Fibroblast of the aortic adventitia (primary cell): ENCODE measurements around the gene MEGF11. TPM values are rescaled to one million over a fixed set of nuclear protein-coding genes. Genes with fewer than 3 reads are reported as not detected.

ENCODE experiments used
- DNase-seq: peaks from one replicate; pipeline ENCODE4 v3.0.0-alpha.2; 2010; ENCODE audit warnings: low read depth
- H3K4me3 ChIP-seq: 2 replicates; pipeline ENCODE4 v1.5.1; 2011; ENCODE audit warnings: low read depth, mild to moderate bottlenecking, control low read depth, low read length, moderate library complexity
- total RNA-seq: library from RNA; depleted of rRNA; stranded (reverse); fragments of >200 nt; gene quantifications from 2 replicates; pipeline ENCODE4 v1.2.3, GENCODE V29; 2012; ENCODE audit warnings: low replicate concordance
- TF ChIP-seq, protein P1 (sequence below): IDR thresholded peaks from 2 replicates; pipeline ENCODE4 v1.5.1; 2011; ENCODE audit warnings: mild to moderate bottlenecking, low read length, control low read depth, inconsistent platforms; ENCODE audit not compliant: insufficient read depth

The MEGF11 gene
- total RNA-seq, 1 donor = 0.36 TPM

DNA sequence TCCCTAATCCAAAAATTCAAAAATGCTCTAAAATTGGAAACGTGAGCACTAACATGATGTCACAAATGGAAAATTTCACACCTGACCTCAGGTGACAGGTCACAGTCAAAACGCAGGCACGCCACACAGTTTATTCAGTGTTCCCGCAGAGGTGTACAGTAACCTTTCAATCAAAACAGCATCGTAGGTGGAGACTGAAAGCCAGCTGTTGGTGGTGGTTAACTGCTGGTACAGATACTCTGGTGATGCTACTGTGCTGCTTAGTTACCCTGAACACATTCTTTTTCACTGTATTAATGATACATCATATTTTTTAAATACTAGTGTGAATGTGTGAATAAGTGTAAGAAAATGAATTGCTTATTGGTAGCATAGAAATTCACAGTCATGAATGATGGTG lies 360.5 kb downstream of the MEGF11 start:
- TF ChIP-seq, protein P1, sequence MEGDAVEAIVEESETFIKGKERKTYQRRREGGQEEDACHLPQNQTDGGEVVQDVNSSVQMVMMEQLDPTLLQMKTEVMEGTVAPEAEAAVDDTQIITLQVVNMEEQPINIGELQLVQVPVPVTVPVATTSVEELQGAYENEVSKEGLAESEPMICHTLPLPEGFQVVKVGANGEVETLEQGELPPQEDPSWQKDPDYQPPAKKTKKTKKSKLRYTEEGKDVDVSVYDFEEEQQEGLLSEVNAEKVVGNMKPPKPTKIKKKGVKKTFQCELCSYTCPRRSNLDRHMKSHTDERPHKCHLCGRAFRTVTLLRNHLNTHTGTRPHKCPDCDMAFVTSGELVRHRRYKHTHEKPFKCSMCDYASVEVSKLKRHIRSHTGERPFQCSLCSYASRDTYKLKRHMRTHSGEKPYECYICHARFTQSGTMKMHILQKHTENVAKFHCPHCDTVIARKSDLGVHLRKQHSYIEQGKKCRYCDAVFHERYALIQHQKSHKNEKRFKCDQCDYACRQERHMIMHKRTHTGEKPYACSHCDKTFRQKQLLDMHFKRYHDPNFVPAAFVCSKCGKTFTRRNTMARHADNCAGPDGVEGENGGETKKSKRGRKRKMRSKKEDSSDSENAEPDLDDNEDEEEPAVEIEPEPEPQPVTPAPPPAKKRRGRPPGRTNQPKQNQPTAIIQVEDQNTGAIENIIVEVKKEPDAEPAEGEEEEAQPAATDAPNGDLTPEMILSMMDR = no peak

DNA sequence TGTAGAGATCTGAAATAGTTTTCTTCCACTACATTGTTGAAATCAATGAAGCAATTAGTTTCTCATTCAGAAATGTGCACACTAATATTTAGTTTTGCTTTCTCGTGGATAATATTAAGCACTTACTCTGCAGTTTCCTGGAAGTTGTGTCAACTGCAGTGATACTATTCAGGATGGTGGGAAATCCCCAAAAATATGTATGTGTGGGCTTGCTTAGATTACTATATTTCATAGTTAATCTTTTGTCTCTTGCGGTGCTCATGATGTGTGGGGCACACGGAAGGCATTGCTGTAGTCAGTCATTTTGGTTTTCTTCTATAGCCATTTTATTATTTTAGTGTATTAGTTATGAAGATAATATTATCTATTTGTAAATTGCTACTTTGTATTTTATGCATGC lies 364.6 kb downstream of the MEGF11 start:
- no peak for DNase-seq
- H3K4me3 ChIP-seq = no peak overlapping the region
- TF ChIP-seq, protein P1 = no peak

More for the DNA sequence above, 360.5 kb downstream of the MEGF11 start:
- H3K4me3 ChIP-seq = no peak overlapping the region
- no peak for DNase-seq

DNA sequence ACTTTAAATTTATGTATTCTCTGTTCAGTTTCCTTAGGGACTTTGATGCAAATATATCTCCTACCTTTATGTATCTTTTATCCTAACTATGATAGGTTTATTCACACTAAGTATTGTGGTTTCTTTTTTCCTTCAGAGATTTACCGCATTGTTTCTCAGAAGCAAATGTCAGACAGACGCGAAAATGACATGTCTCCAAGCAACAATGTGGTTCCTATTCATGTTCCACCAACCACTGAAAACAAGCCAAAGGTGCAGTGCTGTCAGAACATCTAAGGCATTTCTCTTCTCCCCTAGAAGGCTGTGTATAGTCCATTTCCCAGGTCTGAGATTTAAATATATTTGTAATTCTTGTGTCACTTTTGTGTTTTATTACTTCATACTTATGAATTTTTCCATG lies 366.0 kb downstream of the MEGF11 start:
- DNase-seq = no peak
- TF ChIP-seq, protein P1 = no peak
- H3K4me3 ChIP-seq = no peak overlapping the region

DNA sequence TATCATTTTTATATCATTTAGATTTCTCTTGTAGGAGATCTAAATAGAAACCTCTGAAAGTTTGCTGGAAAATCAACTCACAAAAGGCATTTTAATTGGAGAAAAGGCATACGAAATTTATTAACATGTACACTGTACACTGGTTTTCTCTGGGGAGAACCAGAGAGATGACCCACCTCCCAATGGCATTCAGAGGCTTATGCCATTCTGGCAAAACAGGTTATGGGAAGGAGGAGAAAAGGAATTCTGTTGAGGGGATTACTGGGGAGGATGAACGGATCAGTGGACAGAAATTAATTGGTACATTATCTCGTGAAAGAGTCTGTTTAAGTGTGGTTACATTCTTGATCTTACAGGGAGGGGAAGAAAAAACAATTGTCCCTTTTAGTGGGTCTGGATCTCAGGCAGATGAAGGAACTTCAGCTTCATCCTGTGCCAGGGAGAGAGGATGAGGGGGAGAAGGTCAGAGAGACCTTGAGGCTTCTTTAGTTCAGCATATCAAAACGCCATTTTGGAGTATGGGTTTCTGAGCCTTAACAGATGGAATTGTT lies 367.8 kb downstream of the MEGF11 start:
- no peak for DNase-seq
- TF ChIP-seq, protein P1 = no peak
- H3K4me3 ChIP-seq = no peak overlapping the region

DNA sequence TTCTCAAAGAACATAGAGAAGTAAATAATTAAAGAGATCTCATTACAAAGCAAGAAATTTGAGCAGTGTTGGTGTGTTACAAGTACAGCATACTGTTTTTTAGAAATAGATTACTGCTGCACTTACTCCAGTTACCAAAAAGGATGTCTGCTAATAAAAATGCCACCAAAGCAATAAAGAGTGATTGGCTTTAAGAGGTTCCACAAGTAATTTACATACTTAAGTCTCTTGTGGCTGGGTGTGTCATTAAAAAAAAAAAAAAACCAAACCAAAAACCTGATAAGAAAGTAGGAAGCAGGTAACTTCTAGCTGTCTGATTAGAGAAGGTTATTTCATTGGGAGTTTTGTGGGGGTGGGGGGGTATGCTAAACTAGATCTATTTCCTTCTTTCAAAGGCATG lies 369.0 kb downstream of the MEGF11 start:
- DNase-seq = no peak
- no peak overlapping the region for H3K4me3 ChIP-seq
- TF ChIP-seq, protein P1 = no peak

DNA sequence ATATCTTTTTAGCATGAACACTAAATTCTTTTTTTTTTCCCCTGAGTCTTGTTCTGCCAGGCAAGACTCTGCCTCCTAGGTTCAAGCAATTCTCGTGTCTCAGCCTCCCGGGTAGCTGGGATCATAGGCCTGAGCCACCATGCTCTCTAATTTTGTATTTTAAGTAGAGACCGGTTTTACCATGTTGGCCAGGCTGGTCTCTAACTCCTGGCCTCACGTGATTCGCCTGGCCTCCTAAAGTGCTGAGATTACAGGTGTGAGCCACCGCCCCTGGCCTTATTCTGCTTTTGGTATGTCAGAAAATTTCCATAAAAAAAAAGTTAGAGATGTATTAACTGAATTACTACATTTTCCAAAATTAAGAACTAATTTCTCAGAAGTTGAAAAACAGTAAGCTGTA lies 370.0 kb downstream of the MEGF11 start:
- H3K4me3 ChIP-seq = no peak overlapping the region
- TF ChIP-seq, protein P1 = no peak
- no peak for DNase-seq
